ENCODE data around the gene SHROOM2. TPM values are rescaled to one million over a fixed set of nuclear protein-coding genes. Genes with fewer than 3 reads are reported as not detected.

Gene SHROOM2, protein sequence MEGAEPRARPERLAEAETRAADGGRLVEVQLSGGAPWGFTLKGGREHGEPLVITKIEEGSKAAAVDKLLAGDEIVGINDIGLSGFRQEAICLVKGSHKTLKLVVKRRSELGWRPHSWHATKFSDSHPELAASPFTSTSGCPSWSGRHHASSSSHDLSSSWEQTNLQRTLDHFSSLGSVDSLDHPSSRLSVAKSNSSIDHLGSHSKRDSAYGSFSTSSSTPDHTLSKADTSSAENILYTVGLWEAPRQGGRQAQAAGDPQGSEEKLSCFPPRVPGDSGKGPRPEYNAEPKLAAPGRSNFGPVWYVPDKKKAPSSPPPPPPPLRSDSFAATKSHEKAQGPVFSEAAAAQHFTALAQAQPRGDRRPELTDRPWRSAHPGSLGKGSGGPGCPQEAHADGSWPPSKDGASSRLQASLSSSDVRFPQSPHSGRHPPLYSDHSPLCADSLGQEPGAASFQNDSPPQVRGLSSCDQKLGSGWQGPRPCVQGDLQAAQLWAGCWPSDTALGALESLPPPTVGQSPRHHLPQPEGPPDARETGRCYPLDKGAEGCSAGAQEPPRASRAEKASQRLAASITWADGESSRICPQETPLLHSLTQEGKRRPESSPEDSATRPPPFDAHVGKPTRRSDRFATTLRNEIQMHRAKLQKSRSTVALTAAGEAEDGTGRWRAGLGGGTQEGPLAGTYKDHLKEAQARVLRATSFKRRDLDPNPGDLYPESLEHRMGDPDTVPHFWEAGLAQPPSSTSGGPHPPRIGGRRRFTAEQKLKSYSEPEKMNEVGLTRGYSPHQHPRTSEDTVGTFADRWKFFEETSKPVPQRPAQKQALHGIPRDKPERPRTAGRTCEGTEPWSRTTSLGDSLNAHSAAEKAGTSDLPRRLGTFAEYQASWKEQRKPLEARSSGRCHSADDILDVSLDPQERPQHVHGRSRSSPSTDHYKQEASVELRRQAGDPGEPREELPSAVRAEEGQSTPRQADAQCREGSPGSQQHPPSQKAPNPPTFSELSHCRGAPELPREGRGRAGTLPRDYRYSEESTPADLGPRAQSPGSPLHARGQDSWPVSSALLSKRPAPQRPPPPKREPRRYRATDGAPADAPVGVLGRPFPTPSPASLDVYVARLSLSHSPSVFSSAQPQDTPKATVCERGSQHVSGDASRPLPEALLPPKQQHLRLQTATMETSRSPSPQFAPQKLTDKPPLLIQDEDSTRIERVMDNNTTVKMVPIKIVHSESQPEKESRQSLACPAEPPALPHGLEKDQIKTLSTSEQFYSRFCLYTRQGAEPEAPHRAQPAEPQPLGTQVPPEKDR (N-terminal part only)
- total RNA-seq (1 to 10 TPM; 5.6 to 6.2 TPM), polyA plus RNA-seq (ENCODE audit: insufficient read length in 6 of 6) (10 to 100 TPM; 12.2 to 15.0 (median 14.3) TPM)
- long read RNA-seq, donor 1, result 0 reads
- long read RNA-seq, donor 2, partial matches to known transcripts, result 0 of 1 reads
- long read RNA-seq, donor 2, other reads (novel, unspliced or antisense), result 0 of 1 reads
- long read RNA-seq, donor 3, full-length matches to known transcripts, result 2 of 2 reads
- long read RNA-seq, donor 3, partial matches to known transcripts, result 0 of 2 reads
- long read RNA-seq, donor 3, other reads (novel, unspliced or antisense), result 0 of 2 reads
- long read RNA-seq, donor 4, partial matches to known transcripts, result 0 of 1 reads
- long read RNA-seq, donor 4, other reads (novel, unspliced or antisense), result 1 of 1 reads
- long read RNA-seq, donor 5, partial matches to known transcripts, result 5 of 5 reads
- long read RNA-seq, donor 5, other reads (novel, unspliced or antisense), result 0 of 5 reads
- long read RNA-seq, donor 6, result 0 reads
- long read RNA-seq, donor 7, result 0 reads
- long read RNA-seq, donor 8, result 0 reads
- long read RNA-seq, donor 9, result 0 reads
- long read RNA-seq, donor 10, result 0 reads
- long read RNA-seq, donor 11, partial matches to known transcripts, result 10 of 11 reads
- long read RNA-seq, donor 11, other reads (novel, unspliced or antisense), result 0 of 11 reads
- long read RNA-seq, donor 12, result 0 reads

GRCh38 chrX:9785944-9786797 is at the start of gene SHROOM2:
Gene SHROOM2, plus strand, starts transcription at chrX:9786429. Its CDS starts 117 bp downstream, at chrX:9786546.
- Histone ChIP-seq H3K4me3 (peak within 1 kb of the TSS; percentile 31 to 44), H3K9me3 (no peaks in the 10 kb centered on the region), H3K27me3 (peaks cover 14 to 48% of the 10 kb centered on the region in 2 donors), H3K36me3 (no peaks in the 10 kb centered on the region), H3K4me1 (peaks cover 0 to 4% of the 10 kb centered on the region in 2 donors), H3K27ac (peak within 1 kb of the TSS; percentile 44 to 53)
- no peak for TF ChIP-seq CTCF (IDR thresholded peaks at IDR 0.05)
- peak; percentile 71 for ATAC-seq
- intact Hi-C loops (cut with DNase I), result no loop called here
- peak in 2 of 4 donors; percentile 41 to 56 for DNase-seq

- no peak overlapping the region for H3K27ac ChIP-seq
- H3K27me3 ChIP-seq, result no peaks in the 10 kb centered on the region
- no peaks in the 10 kb centered on the region for H3K9me3 ChIP-seq
- intact Hi-C loops (cut with DNase I), result no loop called here
- H3K4me1 ChIP-seq, result no peaks in the 10 kb centered on the region
- no peak overlapping the region for H3K4me3 ChIP-seq
- no peak for DNase-seq
- no peak for TF ChIP-seq CTCF (IDR thresholded peaks at IDR 0.05)
- H3K36me3 ChIP-seq, result no peaks in the 10 kb centered on the region
- no peak for ATAC-seq
These were observed 48.9 kb upstream of the SHROOM2 start for GRCh38 chrX:9737363-9737762.

- H3K4me3 ChIP-seq, result no peak overlapping the region
These were observed 48.1 kb upstream of the SHROOM2 start for GRCh38 chrX:9738151-9738550.

More at GRCh38 chrX:9738151-9738550, 48.1 kb upstream of the SHROOM2 start:
- no peaks in the 10 kb centered on the region for H3K4me1 ChIP-seq
- ATAC-seq, result no peak
- no peaks in the 10 kb centered on the region for H3K27me3 ChIP-seq
- intact Hi-C loops (cut with DNase I), result no loop called here
- TF ChIP-seq CTCF (IDR thresholded peaks at IDR 0.05), result no peak
- H3K27ac ChIP-seq, result no peak overlapping the region
- H3K9me3 ChIP-seq, result no peaks in the 10 kb centered on the region
- H3K36me3 ChIP-seq, result no peaks in the 10 kb centered on the region
- no peak for DNase-seq
